ENCODE data around the gene NTM. TPM values are rescaled to one million over a fixed set of nuclear protein-coding genes. Genes with fewer than 3 reads are reported as not detected.

NTM gene
- total and polyA plus RNA-seq, 9 donors: 0.16 to 8.5 (median 0.55) TPM; not detected in 3

GRCh38 chr11:131483877-131484276, 113.5 kb downstream of the NTM start:
- no peak for TF ChIP-seq POLR2A (IDR thresholded peaks at IDR 0.05)
- TF ChIP-seq EP300 (IDR thresholded peaks at IDR 0.05): no peak
- no peak for TF ChIP-seq CTCF (IDR thresholded peaks at IDR 0.05)
- 68 to 77% (median 76%) methylated on average over 4 of the region's 4 CpGs for WGBS, 3 donors
- intact Hi-C loops (cut with DNase I): no loop called here
- no peak for DNase-seq
- no peaks in the 10 kb centered on the region for H3K9me3 ChIP-seq
- H3K27me3 ChIP-seq: no peaks in the 10 kb centered on the region
- no peaks in the 10 kb centered on the region for H3K36me3 ChIP-seq
- no peak overlapping the region for H3K27ac ChIP-seq
- no peak overlapping the region for H3K4me3 ChIP-seq
- no peaks in the 10 kb centered on the region for H3K4me1 ChIP-seq (ENCODE audit: insufficient read depth)

GRCh38 chr11:131486100-131486499, 115.7 kb downstream of the NTM start:
- DNase-seq: no peak
- H3K27me3 ChIP-seq: no peaks in the 10 kb centered on the region
- no peak overlapping the region for H3K4me3 ChIP-seq
- H3K4me1 ChIP-seq (ENCODE audit: insufficient read depth): no peaks in the 10 kb centered on the region
- TF ChIP-seq POLR2A (IDR thresholded peaks at IDR 0.05) (no peak), EP300 (IDR thresholded peaks at IDR 0.05) (no peak), CTCF (IDR thresholded peaks at IDR 0.05) (no peak)
- H3K27ac ChIP-seq: no peak overlapping the region
- no peaks in the 10 kb centered on the region for H3K9me3 ChIP-seq
- no peaks in the 10 kb centered on the region for H3K36me3 ChIP-seq
- 41 to 73% (median 67%) methylated on average over 3 of the region's 3 CpGs for WGBS, 3 donors
- intact Hi-C loops (cut with DNase I): no loop called here

GRCh38 chr11:131486937-131487635, 116.7 kb downstream of the NTM start:
- no peak overlapping the region for H3K4me3 ChIP-seq
- DNase-seq: no peak
- no peaks in the 10 kb centered on the region for H3K4me1 ChIP-seq (ENCODE audit: insufficient read depth)
- no peaks in the 10 kb centered on the region for H3K9me3 ChIP-seq
- no peaks in the 10 kb centered on the region for H3K36me3 ChIP-seq
- 50 to 55% (median 53%) methylated on average over 2 of the region's 2 CpGs for WGBS, 3 donors
- H3K27ac ChIP-seq: no peak overlapping the region
- no peaks in the 10 kb centered on the region for H3K27me3 ChIP-seq
- intact Hi-C loops (cut with DNase I): no loop called here
- TF ChIP-seq POLR2A (IDR thresholded peaks at IDR 0.05): no peak
- TF ChIP-seq CTCF (IDR thresholded peaks at IDR 0.05): no peak
- TF ChIP-seq EP300 (IDR thresholded peaks at IDR 0.05): no peak

- H3K4me3 ChIP-seq: no peak overlapping the region
- H3K36me3 ChIP-seq: no peaks in the 10 kb centered on the region
- intact Hi-C loops (cut with DNase I): no loop called here
- no peaks in the 10 kb centered on the region for H3K9me3 ChIP-seq
- H3K27ac ChIP-seq: no peak overlapping the region
- 62 to 71% (median 66%) methylated on average over 4 of the region's 4 CpGs for WGBS, 3 donors
- no peaks in the 10 kb centered on the region for H3K27me3 ChIP-seq
- no peaks in the 10 kb centered on the region for H3K4me1 ChIP-seq (ENCODE audit: insufficient read depth)
- TF ChIP-seq EP300 (IDR thresholded peaks at IDR 0.05) (no peak), CTCF (IDR thresholded peaks at IDR 0.05) (no peak), POLR2A (IDR thresholded peaks at IDR 0.05) (no peak)
- no peak for DNase-seq
Measured at GRCh38 chr11:131488238-131488637, 117.8 kb downstream of the NTM start.
